Lower lobe of right lung (tissue), 2 donors: Measurements from ENCODE around the gene BHLHE41. TPM values are rescaled to one million over a fixed set of nuclear protein-coding genes. Genes with fewer than 3 reads are reported as not detected.
A peak's percentile ranks its signal among the peaks of the same experiment; 100 is the strongest.

Experiments used
- ATAC-seq, 2 donors: fragments of 200-7000 bp; cut with Tn5 transposase; one replicate each; pipeline ENCODE4 v1.9.1; 2020 to 2022; ENCODE audit warnings: mild to moderate bottlenecking in 2 of 2, moderate library complexity in 2 of 2
- DNase-seq: peaks from one replicate; pipeline ENCODE4 v3.0.0-alpha.2; 2020
- H3K27ac ChIP-seq: fragments of 200-600 bp; one replicate; pipeline ENCODE4 v1.8.0; 2022
- H3K27me3 ChIP-seq: fragments of 200-600 bp; one replicate; pipeline ENCODE4 v1.8.0; 2022; ENCODE audit warnings: low read depth
- H3K36me3 ChIP-seq: fragments of 200-600 bp; one replicate; pipeline ENCODE4 v1.8.0; 2022; ENCODE audit warnings: mild to moderate bottlenecking
- H3K4me1 ChIP-seq: fragments of 200-600 bp; one replicate; pipeline ENCODE4 v1.8.0; 2022
- H3K4me3 ChIP-seq: fragments of 200-600 bp; one replicate; pipeline ENCODE4 v1.8.0; 2022; ENCODE audit warnings: mild to moderate bottlenecking
- H3K9me3 ChIP-seq: fragments of 200-600 bp; one replicate; pipeline ENCODE4 v1.8.0; 2022
- intact Hi-C: fragments of 100-400 bp; cut with DNase I; formaldehyde crosslinking; loops from one replicate; pipeline ENCODE4 v1.11.0; 2022
- total RNA-seq: library from RNA; stranded (reverse); fragmentation: NEBNext Ultra II Directional; extraction: Animal tissue kit (Norgen Biotek cat#: 25700); gene quantifications from one replicate; pipeline ENCODE4 v1.2.1, GENCODE V29; 2021
- TF ChIP-seq, protein P1 (sequence below): fragments of 200-600 bp; IDR thresholded peaks from one replicate; pipeline ENCODE4 v1.8.0; 2022; ENCODE audit warnings: antibody characterized with exemption, mild to moderate bottlenecking
- donor health status: DM: no; HTN: yes; CAD: no; lungs with severe emphysema.

The BHLHE41 gene
- total RNA-seq, 1 donor from 2014 or later, result 125 TPM

DNA sequence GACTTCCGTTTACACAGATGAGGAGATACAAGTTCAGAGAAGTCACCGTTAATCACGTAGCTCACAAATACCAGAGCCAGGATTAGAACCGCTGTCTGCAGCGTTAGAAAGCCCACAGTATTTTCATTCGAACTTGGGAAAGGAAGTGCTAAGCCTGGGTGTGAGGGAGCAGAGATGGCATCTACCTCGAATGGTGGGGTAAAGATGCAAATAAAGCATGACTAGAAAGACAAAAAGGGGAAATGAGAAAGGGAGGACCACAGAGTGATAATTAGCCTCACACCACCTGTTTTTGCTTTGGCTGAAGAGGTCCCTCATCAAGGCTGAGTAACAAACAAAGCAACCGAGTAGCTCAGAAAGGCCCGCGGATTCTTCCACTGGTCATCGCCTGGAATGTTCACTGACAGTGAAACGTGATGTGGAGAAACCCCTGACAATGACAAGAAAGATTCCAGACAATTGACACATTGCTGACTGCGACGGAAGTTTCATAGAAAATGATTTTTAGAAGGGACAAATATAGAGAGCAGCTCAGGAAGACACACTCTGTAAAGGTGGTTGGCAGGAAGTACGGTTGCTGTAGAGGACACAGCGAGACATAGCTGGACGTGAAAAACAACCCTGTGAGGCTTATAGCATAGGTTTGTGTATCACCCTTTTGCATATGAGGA lies 31.5 kb upstream of the BHLHE41 start:
- DNase-seq (no peak), ATAC-seq (peak in 1 of 2 donors; percentile 7)
- Histone ChIP-seq H3K4me3 (no peak overlapping the region), H3K4me1 (peaks cover 1% of the 10 kb centered on the region), H3K9me3 (no peaks in the 10 kb centered on the region), H3K27ac (no peak overlapping the region), H3K27me3 (no peaks in the 10 kb centered on the region), H3K36me3 (no peaks in the 10 kb centered on the region)
- intact Hi-C loops, result no loop called here
- TF ChIP-seq, protein P1, sequence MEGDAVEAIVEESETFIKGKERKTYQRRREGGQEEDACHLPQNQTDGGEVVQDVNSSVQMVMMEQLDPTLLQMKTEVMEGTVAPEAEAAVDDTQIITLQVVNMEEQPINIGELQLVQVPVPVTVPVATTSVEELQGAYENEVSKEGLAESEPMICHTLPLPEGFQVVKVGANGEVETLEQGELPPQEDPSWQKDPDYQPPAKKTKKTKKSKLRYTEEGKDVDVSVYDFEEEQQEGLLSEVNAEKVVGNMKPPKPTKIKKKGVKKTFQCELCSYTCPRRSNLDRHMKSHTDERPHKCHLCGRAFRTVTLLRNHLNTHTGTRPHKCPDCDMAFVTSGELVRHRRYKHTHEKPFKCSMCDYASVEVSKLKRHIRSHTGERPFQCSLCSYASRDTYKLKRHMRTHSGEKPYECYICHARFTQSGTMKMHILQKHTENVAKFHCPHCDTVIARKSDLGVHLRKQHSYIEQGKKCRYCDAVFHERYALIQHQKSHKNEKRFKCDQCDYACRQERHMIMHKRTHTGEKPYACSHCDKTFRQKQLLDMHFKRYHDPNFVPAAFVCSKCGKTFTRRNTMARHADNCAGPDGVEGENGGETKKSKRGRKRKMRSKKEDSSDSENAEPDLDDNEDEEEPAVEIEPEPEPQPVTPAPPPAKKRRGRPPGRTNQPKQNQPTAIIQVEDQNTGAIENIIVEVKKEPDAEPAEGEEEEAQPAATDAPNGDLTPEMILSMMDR, result no peak

DNA sequence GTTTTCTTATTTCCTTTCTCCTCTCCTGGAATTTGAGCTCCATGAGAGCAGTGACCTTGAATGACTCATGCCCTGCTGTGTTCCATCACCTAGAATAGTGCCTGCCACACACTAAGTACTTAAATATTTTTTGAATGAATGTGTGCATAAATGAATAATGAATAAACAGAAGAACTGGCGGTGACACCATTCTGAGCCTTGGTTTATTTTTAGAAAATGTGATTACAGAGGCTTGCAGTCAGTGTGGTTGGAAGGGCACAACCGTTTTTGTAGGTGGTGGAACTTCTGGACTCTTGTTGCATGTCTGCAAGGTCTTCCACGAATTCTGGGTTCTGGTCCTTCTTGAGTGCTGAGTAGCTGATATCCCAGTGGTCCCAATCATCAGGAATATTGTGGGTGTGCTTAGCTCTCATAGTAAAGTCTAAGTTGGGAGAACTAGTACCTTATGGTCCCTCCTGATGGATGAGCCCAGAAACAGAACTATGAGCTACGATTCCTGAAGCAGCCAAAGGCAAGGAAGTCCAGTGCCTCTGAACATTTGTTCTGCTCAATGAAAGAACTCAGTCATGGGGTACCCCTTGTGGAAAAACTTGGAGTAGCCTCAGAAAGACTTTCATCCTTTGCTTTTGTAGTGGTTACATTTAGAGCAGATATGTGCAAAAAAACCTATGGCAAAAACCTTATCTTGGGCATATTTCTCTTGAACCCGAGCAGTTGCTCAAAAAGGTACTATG lies 28.8 kb upstream of the BHLHE41 start:
- H3K4me1 ChIP-seq, result peaks cover 4% of the 10 kb centered on the region
- ATAC-seq, result peak; percentile 59 to 86
- H3K4me3 ChIP-seq, result no peak overlapping the region
- intact Hi-C loops, result no loop called here
- H3K9me3 ChIP-seq, result no peaks in the 10 kb centered on the region
- H3K27me3 ChIP-seq, result no peaks in the 10 kb centered on the region
- TF ChIP-seq, protein P1, result no peak
- DNase-seq, result no peak
- no peaks in the 10 kb centered on the region for H3K36me3 ChIP-seq
- no peak overlapping the region for H3K27ac ChIP-seq

DNA sequence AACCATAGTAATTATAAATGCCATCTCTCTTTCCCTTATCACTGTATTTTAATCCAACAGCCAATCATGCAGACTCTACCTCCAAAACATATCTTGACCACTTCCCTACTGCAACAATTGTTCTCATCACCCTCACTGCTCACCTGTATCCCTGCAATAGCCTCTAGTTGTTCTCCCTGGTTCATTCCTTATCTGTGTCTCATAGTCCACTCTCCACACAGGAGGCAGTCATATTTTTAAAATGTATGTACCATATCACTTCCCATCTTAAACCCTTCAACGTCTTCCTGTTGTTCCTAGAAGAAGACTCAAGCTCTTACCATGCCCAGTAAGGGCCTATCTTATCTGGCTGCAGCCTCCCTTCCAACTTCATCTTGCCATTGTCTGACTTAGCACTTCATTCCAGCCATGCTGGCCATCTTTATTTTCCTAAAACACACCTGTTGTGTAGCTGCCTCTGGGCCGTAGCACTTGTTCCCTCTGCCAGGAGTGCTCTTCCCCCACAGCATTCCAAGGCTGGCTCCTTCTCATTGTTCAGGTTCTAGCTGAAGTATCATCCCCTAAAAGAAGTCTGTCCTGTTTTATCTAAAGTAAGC lies 27.8 kb upstream of the BHLHE41 start:
- H3K27me3 ChIP-seq, result no peaks in the 10 kb centered on the region
- H3K4me1 ChIP-seq, result peaks cover 4% of the 10 kb centered on the region
- H3K4me3 ChIP-seq, result no peak overlapping the region
- H3K27ac ChIP-seq, result no peak overlapping the region
- no peaks in the 10 kb centered on the region for H3K9me3 ChIP-seq
- intact Hi-C loops, result no loop called here
- TF ChIP-seq, protein P1, result no peak
- DNase-seq (no peak), ATAC-seq (no peak)
- no peaks in the 10 kb centered on the region for H3K36me3 ChIP-seq

DNA sequence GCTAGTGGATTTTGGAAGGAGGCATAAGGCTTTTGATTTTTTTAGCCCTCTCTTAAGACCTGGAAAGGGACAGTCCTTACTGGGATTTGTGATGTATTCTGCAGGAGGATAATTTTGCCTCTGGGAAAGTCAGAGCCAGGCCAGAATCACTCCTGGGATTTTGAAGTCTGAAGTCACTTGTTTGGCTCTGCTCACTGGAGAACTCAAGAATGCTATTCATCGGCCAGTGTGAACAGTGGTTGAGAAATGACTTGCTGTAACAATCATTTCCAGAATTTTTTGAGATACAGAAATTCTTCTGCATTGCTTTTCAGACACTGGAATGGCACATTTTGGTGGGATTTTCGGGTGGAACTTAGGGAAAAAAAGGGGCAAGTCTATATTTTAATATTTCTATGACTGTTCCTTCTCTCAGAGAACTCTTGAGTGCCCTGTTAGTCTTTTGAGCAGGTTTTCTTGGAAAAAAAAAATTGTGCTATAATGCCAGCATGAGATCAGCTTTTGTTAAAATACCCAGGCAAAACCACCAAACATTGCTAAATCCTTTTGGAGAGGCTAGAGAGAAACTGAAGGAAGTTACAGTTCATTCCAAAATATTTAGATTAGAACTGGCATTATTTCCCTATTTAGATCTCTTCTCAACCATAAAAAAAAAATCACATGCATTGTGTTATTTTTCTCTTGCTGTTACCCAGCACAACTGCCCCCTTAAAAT lies 26.1 kb upstream of the BHLHE41 start:
- no peak overlapping the region for H3K4me3 ChIP-seq
- H3K27me3 ChIP-seq, result no peaks in the 10 kb centered on the region
- ATAC-seq (no peak), DNase-seq (no peak)
- no peaks in the 10 kb centered on the region for H3K9me3 ChIP-seq
- no peak overlapping the region for H3K27ac ChIP-seq
- intact Hi-C loops, result no loop called here
- TF ChIP-seq, protein P1, result no peak
- H3K4me1 ChIP-seq, result peaks cover 4% of the 10 kb centered on the region
- H3K36me3 ChIP-seq, result no peaks in the 10 kb centered on the region

DNA sequence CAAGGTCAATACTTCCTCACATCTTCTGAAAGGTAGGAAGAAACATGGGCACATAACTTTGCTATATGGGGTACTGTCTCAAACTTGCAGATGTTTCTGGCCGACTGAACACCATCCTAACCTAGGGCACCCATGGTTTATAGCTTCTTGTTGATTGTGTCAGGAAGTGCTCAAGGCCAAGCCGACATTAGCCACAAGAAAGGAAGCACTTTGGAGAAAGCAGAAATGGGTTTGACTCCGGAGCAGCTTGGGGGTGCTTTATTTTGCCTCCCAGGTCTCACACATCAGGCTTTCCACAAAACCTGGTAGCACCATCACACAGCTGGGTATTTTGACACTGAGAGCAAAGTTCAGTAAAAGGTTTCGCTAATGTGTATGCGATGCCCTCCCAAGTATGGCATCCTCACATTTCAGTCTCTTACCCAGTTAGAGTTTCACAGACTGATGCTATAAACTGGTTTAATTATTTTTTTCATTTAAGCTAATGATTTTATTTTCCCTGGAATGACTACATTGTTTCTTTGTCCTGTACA lies 25.2 kb upstream of the BHLHE41 start:
- TF ChIP-seq, protein P1, result no peak
- H3K4me3 ChIP-seq, result no peak overlapping the region
- no peaks in the 10 kb centered on the region for H3K27me3 ChIP-seq
- H3K36me3 ChIP-seq, result no peaks in the 10 kb centered on the region
- DNase-seq, result no peak
- peaks cover 4% of the 10 kb centered on the region for H3K4me1 ChIP-seq
- ATAC-seq, result no peak
- H3K9me3 ChIP-seq, result no peaks in the 10 kb centered on the region
- no peak overlapping the region for H3K27ac ChIP-seq
- intact Hi-C loops, result no loop called here
